Measurements from ENCODE around the gene CTTNBP2NL. TPM values are rescaled to one million over a fixed set of nuclear protein-coding genes. Genes with fewer than 3 reads are reported as not detected.

The CTTNBP2NL gene
- total and polyA plus RNA-seq, 10 of the 15 experiments (the other 5 are each of a cell fraction or from before 2014, with no cell fraction given), result 2.1 to 11.3 (median 5.6) TPM

DNA sequence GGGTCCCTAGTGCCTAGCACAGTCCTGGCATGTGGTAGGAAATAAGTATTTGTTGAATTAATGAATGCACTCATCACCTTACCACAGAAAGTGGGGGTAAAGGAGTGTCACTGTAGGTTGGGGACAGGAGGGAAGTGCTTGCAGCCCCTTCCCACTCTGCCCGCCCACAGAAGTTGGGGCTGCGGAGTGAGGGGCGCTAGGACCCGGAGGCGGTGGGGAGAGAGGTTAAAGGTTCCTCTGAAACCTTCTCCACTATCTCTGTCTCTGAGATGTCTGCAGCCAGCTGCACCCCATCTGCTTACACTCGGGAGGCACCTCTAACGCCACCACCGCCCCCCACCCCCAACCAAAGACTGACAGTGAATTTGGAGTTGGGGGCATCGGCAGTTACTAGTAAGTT lies 111.3 kb downstream of the CTTNBP2NL start:
- H3K27me3 ChIP-seq (replicated peaks in 1 of 2; ENCODE audit: control insufficient read depth in 2 of 2, insufficient read depth in 2 of 2, low read length in 1 of 2), result peaks cover 5 to 10% of the 10 kb centered on the region in 2 experiments
- WGBS (ENCODE audit: insufficient coverage, insufficient replicate concordance, low lambda C conversion rate, missing lambda C conversion rate), result 93% methylated on average over 9 of the region's 9 CpGs
- no peak overlapping the region for H2AFZ ChIP-seq (ENCODE audit: control insufficient read depth, low read depth, low read length)
- FAIRE-seq (no peak), DNase-seq (ENCODE audit: low read depth, low spot score) (no peak), ATAC-seq (no peak)
- no peaks in the 10 kb centered on the region for H3K79me2 ChIP-seq (ENCODE audit: control insufficient read depth, insufficient read depth, low read length)
- TF ChIP-seq SP1 (IDR thresholded peaks at IDR 0.05; ENCODE audit: low read depth, low read length) (no peak), MEF2A (IDR thresholded peaks at IDR 0.05; ENCODE audit: insufficient read depth, low read depth, low read length) (no peak), HDAC2 (IDR thresholded peaks at IDR 0.05) (no peak), BMI1 (IDR thresholded peaks at IDR 0.05; ENCODE audit: borderline replicate concordance) (no peak), GATAD2B (conservative IDR thresholded peaks at IDR 0.05; ENCODE audit: low read depth) (no peak), FOXK2 (IDR thresholded peaks at IDR 0.05) (no peak), ZNF24 (IDR thresholded peaks at IDR 0.05) (no peak), SPI1 (IDR thresholded peaks at IDR 0.05; ENCODE audit: borderline replicate concordance, insufficient read depth, low read depth, low read length) (no peak), RUNX3 (IDR thresholded peaks at IDR 0.05; ENCODE audit: low read length) (no peak), CBFB (IDR thresholded peaks at IDR 0.05; ENCODE audit: low read depth) (no peak), ZZZ3 (IDR thresholded peaks at IDR 0.05; ENCODE audit: control insufficient read depth, insufficient read length, low read depth) (no peak), ZNF207 (IDR thresholded peaks at IDR 0.05; ENCODE audit: borderline replicate concordance) (no peak), RFX5 (IDR thresholded peaks at IDR 0.05; ENCODE audit: low read depth, low read length) (no peak), SREBF2 (IDR thresholded peaks at IDR 0.05; ENCODE audit: low read length) (no peak), EZH2 (IDR thresholded peaks at IDR 0.05; ENCODE audit: borderline replicate concordance, control insufficient read depth, low read depth, low read length) (no peak), GABPA (IDR thresholded peaks at IDR 0.05; ENCODE audit: low read depth) (no peak)
- TF ChIP-seq, protein P1, sequence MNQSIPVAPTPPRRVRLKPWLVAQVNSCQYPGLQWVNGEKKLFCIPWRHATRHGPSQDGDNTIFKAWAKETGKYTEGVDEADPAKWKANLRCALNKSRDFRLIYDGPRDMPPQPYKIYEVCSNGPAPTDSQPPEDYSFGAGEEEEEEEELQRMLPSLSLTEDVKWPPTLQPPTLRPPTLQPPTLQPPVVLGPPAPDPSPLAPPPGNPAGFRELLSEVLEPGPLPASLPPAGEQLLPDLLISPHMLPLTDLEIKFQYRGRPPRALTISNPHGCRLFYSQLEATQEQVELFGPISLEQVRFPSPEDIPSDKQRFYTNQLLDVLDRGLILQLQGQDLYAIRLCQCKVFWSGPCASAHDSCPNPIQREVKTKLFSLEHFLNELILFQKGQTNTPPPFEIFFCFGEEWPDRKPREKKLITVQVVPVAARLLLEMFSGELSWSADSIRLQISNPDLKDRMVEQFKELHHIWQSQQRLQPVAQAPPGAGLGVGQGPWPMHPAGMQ (IDR thresholded peaks at IDR 0.05; ENCODE audit: borderline replicate concordance), result no peak
- TF ChIP-seq, protein P2, sequence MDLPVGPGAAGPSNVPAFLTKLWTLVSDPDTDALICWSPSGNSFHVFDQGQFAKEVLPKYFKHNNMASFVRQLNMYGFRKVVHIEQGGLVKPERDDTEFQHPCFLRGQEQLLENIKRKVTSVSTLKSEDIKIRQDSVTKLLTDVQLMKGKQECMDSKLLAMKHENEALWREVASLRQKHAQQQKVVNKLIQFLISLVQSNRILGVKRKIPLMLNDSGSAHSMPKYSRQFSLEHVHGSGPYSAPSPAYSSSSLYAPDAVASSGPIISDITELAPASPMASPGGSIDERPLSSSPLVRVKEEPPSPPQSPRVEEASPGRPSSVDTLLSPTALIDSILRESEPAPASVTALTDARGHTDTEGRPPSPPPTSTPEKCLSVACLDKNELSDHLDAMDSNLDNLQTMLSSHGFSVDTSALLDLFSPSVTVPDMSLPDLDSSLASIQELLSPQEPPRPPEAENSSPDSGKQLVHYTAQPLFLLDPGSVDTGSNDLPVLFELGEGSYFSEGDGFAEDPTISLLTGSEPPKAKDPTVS (IDR thresholded peaks at IDR 0.05; ENCODE audit: low read depth, low read length), result no peak
- H3K27ac ChIP-seq (ENCODE audit: control insufficient read depth, insufficient read depth), result no peak overlapping the region
- H3K4me3 ChIP-seq, result peak overlapping the region; percentile 67; the same call in 1 of the 2 replicates
- no TSS peak for BruUV-seq (replicated peaks)
- H3K9me3 ChIP-seq (replicated peaks; ENCODE audit: control insufficient read depth, insufficient read depth, low read length), result no peaks in the 10 kb centered on the region
- no peaks in the 10 kb centered on the region for H3K36me3 ChIP-seq (ENCODE audit: control insufficient read depth in 2 of 2, insufficient read depth in 2 of 2, low read length in 1 of 2)
- intact Hi-C loops (cut with micrococcal nuclease; ENCODE audit: unreplicated experiment) (no loop called here), in situ Hi-C loops (cut with MboI) (no loop called here)
- ChIA-PET POLR2A (no interaction called here), SMC1A (ENCODE audit: uncharacterized antibody, unreplicated experiment) (interaction anchor here (1.4 kb wide), 1 partner anchor 113 kb away, joined by 3 read pairs; no protein-coding TSS in a partner anchor), CTCF (no interaction called here), RAD21 (ENCODE audit: unreplicated experiment) (no interaction called here)
- peaks cover 8% of the 10 kb centered on the region; the same call in 1 of the 2 replicates for H3K4me1 ChIP-seq (ENCODE audit: control insufficient read depth, insufficient read depth, low read length)
- no peak overlapping the region for H3K9ac ChIP-seq (ENCODE audit: control insufficient read depth, insufficient read depth, low read length)
- no peaks in the 10 kb centered on the region for H4K20me1 ChIP-seq (ENCODE audit: control insufficient read depth, insufficient read depth)
- H3K4me2 ChIP-seq (ENCODE audit: control insufficient read depth, insufficient read depth), result no peak overlapping the region; the same call in 1 of the 2 replicates
